K562 (cell line): Measurements from ENCODE around the gene IQGAP3. TPM values are rescaled to one million over a fixed set of nuclear protein-coding genes. Genes with fewer than 3 reads are reported as not detected.
A peak's percentile ranks its signal among the peaks of the same experiment; 100 is the strongest.

ENCODE experiments used
- EGR1 ChIP-seq: fragments of 450-650 bp; conservative IDR thresholded peaks from 2 replicates; pipeline ENCODE4 v1.6.1; 2017; ENCODE audit warnings: mild to moderate bottlenecking
- ESRRA ChIP-seq: fragments of 450-650 bp; IDR thresholded peaks from 2 replicates; pipeline ENCODE4 v1.6.1; 2014; ENCODE audit warnings: low read depth, mild to moderate bottlenecking, moderate library complexity, borderline replicate concordance
- MBD2 ChIP-seq: sonication (generic); IDR thresholded peaks from 2 replicates; pipeline ENCODE4 v1.6.1; 2016; ENCODE audit warnings: low read depth, borderline replicate concordance
- NR2C2 ChIP-seq, 2 experiments: fragments of 200-800 bp in 1 of 2; sonication (Bioruptor generic) in 1 of 2; sonication (generic) in 1 of 2; formaldehyde crosslinking in 1 of 2; IDR thresholded peaks; 2 replicates each; pipeline versions ENCODE4 v1.6.1 to v1.8.0; 2016 to 2022; ENCODE audit warnings: mild to moderate bottlenecking in 1 of 2, missing compliant biosample characterization in 1 of 2, missing genetic modification characterization in 1 of 2, missing genetic modification reagents in 1 of 2
- POLR2G ChIP-seq: fragments of 200-400 bp; formaldehyde crosslinking; IDR thresholded peaks from 2 replicates; pipeline ENCODE4 v1.6.1; 2017; ENCODE audit warnings: low read depth, mild to moderate bottlenecking, antibody characterized with exemption, low read length, moderate library complexity
- SOX6 ChIP-seq: fragments of 450-650 bp; IDR thresholded peaks from 2 replicates; pipeline ENCODE4 v1.6.1; 2014; ENCODE audit warnings: mild to moderate bottlenecking
- SPI1 ChIP-seq: IDR thresholded peaks from 2 replicates; pipeline ENCODE4 v1.6.1; 2011; ENCODE audit warnings: low read depth, low read length, control low read depth, borderline replicate concordance
- THRB ChIP-seq: fragments of 450-650 bp; formaldehyde crosslinking; conservative IDR thresholded peaks from 2 replicates; pipeline ENCODE4 v1.4.0; 2022; ENCODE audit warnings: mild to moderate bottlenecking, missing genetic modification characterization
- TRIM25 ChIP-seq: fragments of 450-650 bp; IDR thresholded peaks from 2 replicates; pipeline ENCODE4 v1.7.0; 2016; ENCODE audit warnings: borderline replicate concordance
- TRIM28 ChIP-seq: fragments of 450-650 bp; IDR thresholded peaks from 2 replicates; pipeline ENCODE4 v1.6.1; 2017
- VEZF1 ChIP-seq: fragments of 200-800 bp; sonication (Bioruptor generic); IDR thresholded peaks from 2 replicates; pipeline ENCODE4 v1.6.1; 2017; ENCODE audit warnings: missing genetic modification characterization, missing compliant biosample characterization
- ZBED1 ChIP-seq: IDR thresholded peaks from 2 replicates; pipeline ENCODE4 v1.6.1; 2014
- ZBTB26 ChIP-seq: fragments of 450-650 bp; formaldehyde crosslinking; IDR thresholded peaks from 2 replicates; pipeline ENCODE4 v1.4.0; 2022; ENCODE audit warnings: missing genetic modification characterization
- ZNF318 ChIP-seq, 2 experiments: fragments of 450-650 bp; IDR thresholded peaks; 2 replicates each; pipeline ENCODE4 v1.6.1; 2016; ENCODE audit warnings: mild to moderate bottlenecking in 2 of 2, borderline replicate concordance in 1 of 2, low read depth in 1 of 2, moderate library complexity in 1 of 2
- polyA plus RNA-seq, 8 experiments: library from polyadenylated mRNA; depleted of rRNA in 4 of 8; stranded (reverse) in 5 of 8; unstranded in 3 of 8; fragments of >200 nt; fragmentation: Nextera tagmentation in 2 of 8; fragmentation: Illumina TruSeq in 1 of 8; extraction: Ambion mirVana in 2 of 8; extraction: Trizol in 1 of 8; gene quantifications; 2 replicates each; pipeline versions ENCODE4 v1.2.1 to v1.2.3, GENCODE V29; 2011 to 2014; ENCODE audit warnings: inconsistent platforms in 1 of 8, missing spikeins in 1 of 8
- total RNA-seq, 7 experiments: library from RNA; depleted of rRNA in 6 of 7; stranded (reverse); fragments of >200 nt in 6 of 7; fragmentation: Illumina TruSeq in 2 of 7; extraction: Trizol in 2 of 7; gene quantifications; 2 replicates each; pipeline versions ENCODE4 v1.2.1 to v1.2.3, GENCODE V29; 2011 to 2021; ENCODE audit warnings: low replicate concordance in 1 of 7

IQGAP3 gene
- total and polyA plus RNA-seq, 9 of the 15 experiments (the other 6 are each of a cell fraction or from before 2014, with no cell fraction given) = 1.4 to 16.6 (median 11.9) TPM

GRCh38 chr1:156616463-156616862 is 44.1 kb upstream of the IQGAP3 start (continued):
- TF ChIP-seq SPI1 (peak; percentile 41; the same call in 1 of the 2 replicates), ZNF318 (IDR thresholded peaks at IDR 0.05; ENCODE audit: borderline replicate concordance in 1 of 2, low read depth in 1 of 2) (no peak), ESRRA (peak; percentile 87), NR2C2 (CRISPR knock-in tag; IDR thresholded peaks at IDR 0.05) (no peak), NR2C2 (tag; IDR thresholded peaks at IDR 0.05) (no peak), EGR1 (peak; percentile 82), ZBTB26 (CRISPR knock-in tag) (no peak), VEZF1 (CRISPR knock-in tag) (peak; percentile 68; the same call in 1 of the 2 replicates), SOX6 (peak; percentile 93), TRIM28 (peak; percentile 84; the same call in 1 of the 2 replicates), THRB (CRISPR knock-in tag) (peak; percentile 79), POLR2G (no peak), TRIM25 (no peak), MBD2 (peak; percentile 57; the same call in 1 of the 2 replicates), ZBED1 (no peak)
